SK-N-SH treated with all-trans-retinoic acid at 6 μM for 48 hours (cell line): ENCODE measurements around the gene XRCC1.

Source experiments
- ATAC-seq: fragments of 200-7000 bp; cut with Tn5 transposase; 3 replicates; pipeline ENCODE4 v1.9.1; 2020; ENCODE audit warnings: mild to moderate bottlenecking, moderate library complexity
- ARNTL ChIP-seq: fragments of 450-650 bp; formaldehyde crosslinking; IDR thresholded peaks from 2 replicates; pipeline ENCODE4 v1.5.0; 2020; ENCODE audit warnings: low read depth, mild to moderate bottlenecking, moderate library complexity, borderline replicate concordance
- BACH2 ChIP-seq: fragments of 250-450 bp; sonication (Bioruptor Pico); IDR thresholded peaks from 2 replicates; pipeline ENCODE4 v1.9.0; 2021; ENCODE audit warnings: mild to moderate bottlenecking, borderline replicate concordance
- CREB5 ChIP-seq: fragments of 250-450 bp; sonication (Bioruptor Pico); IDR thresholded peaks from 2 replicates; pipeline ENCODE4 v1.5.1; 2020; ENCODE audit warnings: low read depth, mild to moderate bottlenecking, moderate library complexity
- CSDC2 ChIP-seq: fragments of 250-450 bp; sonication (Bioruptor Pico); IDR thresholded peaks from 2 replicates; pipeline ENCODE4 v1.5.0; 2020; ENCODE audit warnings: mild to moderate bottlenecking, moderate library complexity
- CSRNP3 ChIP-seq: fragments of 250-450 bp; sonication (Bioruptor Pico); IDR thresholded peaks from 2 replicates; pipeline ENCODE4 v1.5.1; 2021; ENCODE audit warnings: mild to moderate bottlenecking, moderate library complexity
- ESRRG ChIP-seq: fragments of 250-450 bp; sonication (Bioruptor Pico); IDR thresholded peaks from 2 replicates; pipeline ENCODE4 v1.6.1; 2021; ENCODE audit warnings: mild to moderate bottlenecking
- ISL1 ChIP-seq: fragments of 250-450 bp; sonication (Bioruptor Pico); IDR thresholded peaks from 2 replicates; pipeline ENCODE4 v2.1.2; 2022; ENCODE audit warnings: mild to moderate bottlenecking, moderate library complexity
- OSR1 ChIP-seq: fragments of 250-450 bp; sonication (Bioruptor Pico); IDR thresholded peaks from 2 replicates; pipeline ENCODE4 v1.8.0; 2022; ENCODE audit warnings: moderate library complexity, mild to moderate bottlenecking, inconsistent platforms
- PATZ1 ChIP-seq: fragments of 250-450 bp; sonication (Bioruptor Pico); IDR thresholded peaks from 2 replicates; pipeline ENCODE4 v1.8.0; 2020; ENCODE audit warnings: mild to moderate bottlenecking, moderate library complexity, borderline replicate concordance
- POU6F1 ChIP-seq: fragments of 250-450 bp; sonication (Bioruptor Pico); IDR thresholded peaks from 2 replicates; pipeline ENCODE4 v1.8.0; 2021; ENCODE audit warnings: low read depth, mild to moderate bottlenecking, moderate library complexity, borderline replicate concordance
- PPARA ChIP-seq: fragments of 250-450 bp; sonication (Bioruptor Pico); IDR thresholded peaks from 2 replicates; pipeline ENCODE4 v1.5.0; 2020; ENCODE audit warnings: mild to moderate bottlenecking, borderline replicate concordance
- RARB ChIP-seq: fragments of 250-450 bp; sonication (Bioruptor Pico); IDR thresholded peaks from 2 replicates; pipeline ENCODE4 v1.8.0; 2021; ENCODE audit warnings: mild to moderate bottlenecking, moderate library complexity
- SNAI2 ChIP-seq: fragments of 250-450 bp; sonication (Bioruptor Pico); IDR thresholded peaks from 2 replicates; pipeline ENCODE4 v1.5.0; 2020; ENCODE audit warnings: mild to moderate bottlenecking, moderate library complexity
- TOX ChIP-seq: fragments of 250-450 bp; sonication (Bioruptor Pico); IDR thresholded peaks from 2 replicates; pipeline ENCODE4 v1.8.0; 2021; ENCODE audit warnings: mild to moderate bottlenecking, moderate library complexity, borderline replicate concordance
- TSHZ2 ChIP-seq: fragments of 250-450 bp; sonication (Bioruptor Pico); IDR thresholded peaks from 2 replicates; pipeline ENCODE4 v1.5.0; 2020; ENCODE audit warnings: mild to moderate bottlenecking, moderate library complexity
- ZFP3 ChIP-seq: fragments of 250-450 bp; sonication (Bioruptor Pico); IDR thresholded peaks from 2 replicates; pipeline ENCODE4 v1.5.0; 2020; ENCODE audit warnings: mild to moderate bottlenecking, moderate library complexity
- ZFP30 ChIP-seq: fragments of 450-650 bp; formaldehyde crosslinking; IDR thresholded peaks from 2 replicates; pipeline ENCODE4 v1.5.0; 2022; ENCODE audit warnings: mild to moderate bottlenecking, moderate library complexity
- ZNF565 ChIP-seq: fragments of 450-650 bp; formaldehyde crosslinking; conservative IDR thresholded peaks from 2 replicates; pipeline ENCODE4 v1.5.0; 2020; ENCODE audit warnings: low read depth, mild to moderate bottlenecking, moderate library complexity
- ZNF70 ChIP-seq: fragments of 450-650 bp; formaldehyde crosslinking; IDR thresholded peaks from 2 replicates; pipeline ENCODE4 v1.5.0; 2020; ENCODE audit warnings: mild to moderate bottlenecking, moderate library complexity
- ZNF8 ChIP-seq: fragments of 450-650 bp; formaldehyde crosslinking; IDR thresholded peaks from 2 replicates; pipeline ENCODE4 v1.5.0; 2020; ENCODE audit warnings: mild to moderate bottlenecking, moderate library complexity

XRCC1 gene

GRCh38 chr19:43540381-43540780 lies 34.9 kb downstream of the XRCC1 start (continued):
- no peak for TF ChIP-seq PATZ1 (CRISPR knock-in tag)
- no peak for TF ChIP-seq ESRRG (CRISPR knock-in tag)

GRCh38 chr19:43538922-43539321 lies 36.4 kb downstream of the XRCC1 start:
- ATAC-seq = no peak
- TF ChIP-seq PPARA (CRISPR knock-in tag) (no peak), RARB (CRISPR knock-in tag) (no peak), BACH2 (CRISPR knock-in tag) (no peak), ESRRG (CRISPR knock-in tag) (no peak), POU6F1 (CRISPR knock-in tag) (no peak), CSDC2 (CRISPR knock-in tag) (no peak), TOX (no peak), CREB5 (CRISPR knock-in tag) (no peak), OSR1 (no peak), ZNF565 (CRISPR knock-in tag) (no peak), ARNTL (CRISPR knock-in tag) (no peak), ZFP3 (no peak), ISL1 (CRISPR knock-in tag) (no peak), ZFP30 (CRISPR knock-in tag) (no peak), ZNF8 (CRISPR knock-in tag) (no peak)

GRCh38 chr19:43534816-43535761 lies 40.2 kb downstream of the XRCC1 start:
- no peak for ATAC-seq

More at GRCh38 chr19:43534816-43535761, 40.2 kb downstream of the XRCC1 start:
- TF ChIP-seq RARB (CRISPR knock-in tag) = no peak
- TF ChIP-seq ZNF70 (CRISPR knock-in tag) = no peak
- TF ChIP-seq ZNF8 (CRISPR knock-in tag) = no peak
- no peak for TF ChIP-seq CSDC2 (CRISPR knock-in tag)
- no peak for TF ChIP-seq TSHZ2
- TF ChIP-seq ZNF565 (CRISPR knock-in tag) = no peak
- no peak for TF ChIP-seq ISL1 (CRISPR knock-in tag)
- no peak for TF ChIP-seq CSRNP3 (CRISPR knock-in tag)
- TF ChIP-seq PPARA (CRISPR knock-in tag) = no peak
- TF ChIP-seq SNAI2 (CRISPR knock-in tag) = no peak
- TF ChIP-seq, all 23 proteins: peak for 0
